GM12891 (cell line): ENCODE results near the gene MAP7D1.

ENCODE experiments used
- PAX5 ChIP-seq: IDR thresholded peaks from 2 replicates; pipeline ENCODE4 v1.6.1; 2011; ENCODE audit warnings: low read length, moderate library complexity, mild to moderate bottlenecking; ENCODE audit not compliant: insufficient read depth, severe bottlenecking
- POLR2A ChIP-seq: IDR thresholded peaks from 2 replicates; pipeline ENCODE4 v1.6.1; 2011; ENCODE audit warnings: low read depth, low read length, control low read depth
- POLR2AphosphoS5 ChIP-seq: IDR thresholded peaks from 2 replicates; pipeline ENCODE4 v1.6.1; 2011; ENCODE audit warnings: low read depth, low read length, control low read depth
- POU2F2 ChIP-seq: IDR thresholded peaks from 2 replicates; pipeline ENCODE4 v1.6.1; 2011; ENCODE audit warnings: low read depth, mild to moderate bottlenecking, control low read depth, low read length, moderate library complexity
- SPI1 ChIP-seq: IDR thresholded peaks from 2 replicates; pipeline ENCODE4 v1.6.1; 2011; ENCODE audit warnings: low read depth, low read length, control low read depth
- TAF1 ChIP-seq: IDR thresholded peaks from 2 replicates; pipeline ENCODE4 v1.6.1; 2011; ENCODE audit warnings: low read depth, low read length, control low read depth

- no peak for TF ChIP-seq POLR2A
- TF ChIP-seq TAF1 = no peak
- TF ChIP-seq POLR2AphosphoS5 = no peak
- no peak for TF ChIP-seq SPI1
- no peak for TF ChIP-seq POU2F2
- TF ChIP-seq PAX5 = no peak
Observed at GRCh38 chr1:36108314-36108713, 47.6 kb upstream of the MAP7D1 start.
